Measurements from ENCODE around the gene BACE2. TPM values are rescaled to one million over a fixed set of nuclear protein-coding genes. Genes with fewer than 3 reads are reported as not detected.

Gene BACE2
- total RNA-seq, 4 donors from 2014 or later, result 30.5 to 43.3 (median 36.6) TPM

GRCh38 chr21:41258617-41259016 lies 90.7 kb downstream of the BACE2 start:
- no peaks in the 10 kb centered on the region for H3K9me3 ChIP-seq
- TF ChIP-seq POLR2A (IDR thresholded peaks at IDR 0.05), result no peak
- no peak for TF ChIP-seq CTCF (IDR thresholded peaks at IDR 0.05)
- H3K4me3 ChIP-seq, result no peak overlapping the region
- peaks cover 0 to 13% (median 0%) of the 10 kb centered on the region in 3 donors for H3K36me3 ChIP-seq
- H3K4me1 ChIP-seq, result no peaks in the 10 kb centered on the region
- no peaks in the 10 kb centered on the region for H3K27me3 ChIP-seq
- no peak for DNase-seq
- H3K27ac ChIP-seq, result no peak overlapping the region

- no peaks in the 10 kb centered on the region for H3K4me1 ChIP-seq
- DNase-seq, result no peak
- H3K9me3 ChIP-seq, result no peaks in the 10 kb centered on the region
- H3K4me3 ChIP-seq, result no peak overlapping the region
- no peak overlapping the region for H3K27ac ChIP-seq
- TF ChIP-seq CTCF (IDR thresholded peaks at IDR 0.05) (no peak), POLR2A (IDR thresholded peaks at IDR 0.05) (no peak)
- no peaks in the 10 kb centered on the region for H3K27me3 ChIP-seq
- peaks cover 0 to 8% (median 0%) of the 10 kb centered on the region in 3 donors for H3K36me3 ChIP-seq
Observed at GRCh38 chr21:41260428-41260827, 92.5 kb downstream of the BACE2 start.

- H3K4me1 ChIP-seq, result no peaks in the 10 kb centered on the region
- no peak for DNase-seq
- no peak overlapping the region for H3K27ac ChIP-seq
- H3K36me3 ChIP-seq, result no peaks in the 10 kb centered on the region
- H3K27me3 ChIP-seq, result no peaks in the 10 kb centered on the region
- no peak overlapping the region for H3K4me3 ChIP-seq
- H3K9me3 ChIP-seq, result peaks cover 0 to 7% (median 0%) of the 10 kb centered on the region in 4 donors
- TF ChIP-seq CTCF (IDR thresholded peaks at IDR 0.05) (no peak), POLR2A (IDR thresholded peaks at IDR 0.05) (no peak)
Observed at GRCh38 chr21:41267346-41267745, 99.4 kb downstream of the BACE2 start.

GRCh38 chr21:41269535-41269934 lies 101.6 kb downstream of the BACE2 start:
- Histone ChIP-seq H3K27ac (no peak overlapping the region), H3K27me3 (no peaks in the 10 kb centered on the region), H3K36me3 (no peaks in the 10 kb centered on the region), H3K4me3 (no peak overlapping the region), H3K4me1 (no peaks in the 10 kb centered on the region), H3K9me3 (peaks cover 0 to 7% (median 0%) of the 10 kb centered on the region in 4 donors)
- DNase-seq, result no peak
- TF ChIP-seq CTCF (IDR thresholded peaks at IDR 0.05) (no peak), POLR2A (IDR thresholded peaks at IDR 0.05) (no peak)

- TF ChIP-seq CTCF (IDR thresholded peaks at IDR 0.05) (no peak), POLR2A (IDR thresholded peaks at IDR 0.05) (no peak)
- no peaks in the 10 kb centered on the region for H3K36me3 ChIP-seq
- no peaks in the 10 kb centered on the region for H3K4me1 ChIP-seq
- no peak for DNase-seq
- peaks cover 0 to 1% (median 0%) of the 10 kb centered on the region in 4 donors for H3K9me3 ChIP-seq
- H3K27me3 ChIP-seq, result no peaks in the 10 kb centered on the region
- no peak overlapping the region for H3K4me3 ChIP-seq
- H3K27ac ChIP-seq, result no peak overlapping the region
Observed at GRCh38 chr21:41277196-41277595, 109.2 kb downstream of the BACE2 start.

GRCh38 chr21:41277846-41278245 lies 109.9 kb downstream of the BACE2 start:
- DNase-seq, result no peak
- no peaks in the 10 kb centered on the region for H3K27me3 ChIP-seq
- TF ChIP-seq CTCF (IDR thresholded peaks at IDR 0.05) (no peak), POLR2A (IDR thresholded peaks at IDR 0.05) (no peak)
- no peak overlapping the region for H3K27ac ChIP-seq
- no peak overlapping the region for H3K4me3 ChIP-seq
- no peaks in the 10 kb centered on the region for H3K4me1 ChIP-seq
- H3K36me3 ChIP-seq, result no peaks in the 10 kb centered on the region
- no peaks in the 10 kb centered on the region for H3K9me3 ChIP-seq
